HepG2 (cell line): ENCODE results near the gene ZBTB26. TPM values are rescaled to one million over a fixed set of nuclear protein-coding genes. Genes with fewer than 3 reads are reported as not detected.

Experiments used
- NCOA1 ChIP-seq: sonication (generic); formaldehyde crosslinking; IDR thresholded peaks from 2 replicates; pipeline ENCODE4 v1.9.0; 2021; ENCODE audit warnings: missing genetic modification reagents
- NFYC ChIP-seq: IDR thresholded peaks from 2 replicates; pipeline ENCODE4 v1.6.1; 2016; ENCODE audit warnings: missing genetic modification reagents, missing compliant biosample characterization
- SP5 ChIP-seq: IDR thresholded peaks from 2 replicates; pipeline ENCODE4 v1.6.1; 2016; ENCODE audit warnings: low read depth, borderline replicate concordance
- ZNF138 ChIP-seq: sonication (generic); formaldehyde crosslinking; IDR thresholded peaks from 2 replicates; pipeline ENCODE4 v1.5.0; 2020; ENCODE audit warnings: mild to moderate bottlenecking, low read depth, missing genetic modification reagents
- ZNF235 ChIP-seq: sonication (generic); formaldehyde crosslinking; IDR thresholded peaks from 2 replicates; pipeline ENCODE4 v1.8.1; 2023; ENCODE audit warnings: mild to moderate bottlenecking, missing genetic modification reagents, borderline replicate concordance
- ZNF34 ChIP-seq: sonication (generic); formaldehyde crosslinking; IDR thresholded peaks from 2 replicates; pipeline ENCODE4 v1.4.0; 2020; ENCODE audit warnings: mild to moderate bottlenecking, missing genetic modification reagents, borderline replicate concordance
- ZNF343 ChIP-seq: sonication (generic); formaldehyde crosslinking; IDR thresholded peaks from 2 replicates; pipeline ENCODE4 v1.4.0; 2020; ENCODE audit warnings: mild to moderate bottlenecking, missing genetic modification reagents
- ZNF367 ChIP-seq: sonication (generic); formaldehyde crosslinking; IDR thresholded peaks from 2 replicates; pipeline ENCODE4 v1.4.0; 2020; ENCODE audit warnings: missing genetic modification reagents, borderline replicate concordance
- ZNF460 ChIP-seq: sonication (generic); formaldehyde crosslinking; IDR thresholded peaks from 2 replicates; pipeline ENCODE4 v1.5.1; 2020; ENCODE audit warnings: missing genetic modification reagents, mild to moderate bottlenecking, borderline replicate concordance
- ZNF530 ChIP-seq: sonication (generic); formaldehyde crosslinking; IDR thresholded peaks from 2 replicates; pipeline ENCODE4 v1.5.0; 2020; ENCODE audit warnings: low read depth, mild to moderate bottlenecking, missing genetic modification reagents
- ZNF598 ChIP-seq: sonication (generic); formaldehyde crosslinking; IDR thresholded peaks from 2 replicates; pipeline ENCODE4 v1.5.1; 2020; ENCODE audit warnings: mild to moderate bottlenecking, missing genetic modification reagents, borderline replicate concordance
- ZNF644 ChIP-seq: IDR thresholded peaks from 2 replicates; pipeline ENCODE4 v1.6.1; 2016; ENCODE audit warnings: low read depth
- ZNF672 ChIP-seq: sonication (generic); formaldehyde crosslinking; IDR thresholded peaks from 2 replicates; pipeline ENCODE4 v1.8.1; 2022; ENCODE audit warnings: missing genetic modification reagents
- ZNF709 ChIP-seq: sonication (generic); formaldehyde crosslinking; IDR thresholded peaks from 2 replicates; pipeline ENCODE4 v1.5.0; 2020; ENCODE audit warnings: mild to moderate bottlenecking, missing genetic modification reagents
- ZNF746 ChIP-seq: sonication (generic); formaldehyde crosslinking; IDR thresholded peaks from 2 replicates; pipeline ENCODE4 v1.8.0; 2022; ENCODE audit warnings: mild to moderate bottlenecking, missing genetic modification reagents
- ZNF761 ChIP-seq: sonication (generic); formaldehyde crosslinking; conservative IDR thresholded peaks from 2 replicates; pipeline ENCODE4 v1.4.0; 2020; ENCODE audit warnings: mild to moderate bottlenecking, missing genetic modification reagents
- polyA plus RNA-seq, 8 experiments: library from polyadenylated mRNA; depleted of rRNA in 3 of 8; stranded (reverse) in 7 of 8; unstranded in 1 of 8; fragments of >200 nt; fragmentation: Illumina TruSeq in 4 of 8; extraction: Trizol in 4 of 8; gene quantifications; 2 replicates each; pipeline versions ENCODE4 v1.2.1 to v1.2.3, GENCODE V29; 2011 to 2016; ENCODE audit warnings: low read depth in 4 of 8, missing spikeins in 1 of 8, mixed read lengths in 1 of 8; ENCODE audit not compliant: insufficient read depth in 1 of 8
- total RNA-seq, 5 experiments: library from RNA; depleted of rRNA; stranded (reverse); fragments of >200 nt; fragmentation: Illumina TruSeq; extraction: Trizol; gene quantifications; 2 replicates each; pipeline ENCODE4 v1.2.3, GENCODE V29; 2016; ENCODE audit warnings: low read depth in 1 of 5
- TF ChIP-seq, protein P1 (sequence below): sonication (generic); formaldehyde crosslinking; IDR thresholded peaks from 2 replicates; pipeline ENCODE4 v1.4.0; 2020; ENCODE audit warnings: missing genetic modification reagents, mild to moderate bottlenecking, borderline replicate concordance
- TF ChIP-seq, protein P2 (sequence below): sonication (generic); formaldehyde crosslinking; IDR thresholded peaks from 2 replicates; pipeline ENCODE4 v1.5.0; 2020; ENCODE audit warnings: mild to moderate bottlenecking, missing genetic modification reagents, moderate library complexity
- TF ChIP-seq, protein P3 (sequence below): fragments of 450-650 bp; IDR thresholded peaks from 2 replicates; pipeline ENCODE4 v1.6.1; 2016
- TF ChIP-seq, protein P4 (sequence below): IDR thresholded peaks from 2 replicates; pipeline ENCODE4 v1.4.0; 2020; ENCODE audit warnings: mild to moderate bottlenecking, missing genetic modification reagents

Gene ZBTB26
- total and polyA plus RNA-seq, 2 of the 13 experiments (the other 11 are each of a cell fraction or from before 2014, with no cell fraction given), result 4.5 to 8.6 TPM

DNA sequence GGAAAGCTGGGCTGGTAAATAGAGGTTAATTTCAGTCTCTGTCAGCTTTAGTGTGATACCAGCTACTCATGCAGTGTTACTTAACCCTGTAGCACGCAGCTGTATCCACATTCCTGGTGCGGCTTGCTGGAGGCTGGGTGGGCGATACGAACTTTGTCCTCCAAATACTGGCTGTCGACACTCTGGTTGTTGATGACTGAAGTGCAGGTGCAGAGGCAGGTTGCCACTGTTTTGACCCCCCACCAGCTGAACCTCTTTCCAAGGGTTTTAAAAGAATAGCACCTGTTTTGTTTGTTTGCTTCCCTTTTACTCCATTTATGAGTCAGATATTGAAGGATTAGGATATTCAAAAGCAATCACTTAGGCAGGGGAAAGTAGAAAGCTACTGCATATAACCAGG is 5.2 kb upstream of the ZBTB26 start (continued):
- TF ChIP-seq, protein P1, sequence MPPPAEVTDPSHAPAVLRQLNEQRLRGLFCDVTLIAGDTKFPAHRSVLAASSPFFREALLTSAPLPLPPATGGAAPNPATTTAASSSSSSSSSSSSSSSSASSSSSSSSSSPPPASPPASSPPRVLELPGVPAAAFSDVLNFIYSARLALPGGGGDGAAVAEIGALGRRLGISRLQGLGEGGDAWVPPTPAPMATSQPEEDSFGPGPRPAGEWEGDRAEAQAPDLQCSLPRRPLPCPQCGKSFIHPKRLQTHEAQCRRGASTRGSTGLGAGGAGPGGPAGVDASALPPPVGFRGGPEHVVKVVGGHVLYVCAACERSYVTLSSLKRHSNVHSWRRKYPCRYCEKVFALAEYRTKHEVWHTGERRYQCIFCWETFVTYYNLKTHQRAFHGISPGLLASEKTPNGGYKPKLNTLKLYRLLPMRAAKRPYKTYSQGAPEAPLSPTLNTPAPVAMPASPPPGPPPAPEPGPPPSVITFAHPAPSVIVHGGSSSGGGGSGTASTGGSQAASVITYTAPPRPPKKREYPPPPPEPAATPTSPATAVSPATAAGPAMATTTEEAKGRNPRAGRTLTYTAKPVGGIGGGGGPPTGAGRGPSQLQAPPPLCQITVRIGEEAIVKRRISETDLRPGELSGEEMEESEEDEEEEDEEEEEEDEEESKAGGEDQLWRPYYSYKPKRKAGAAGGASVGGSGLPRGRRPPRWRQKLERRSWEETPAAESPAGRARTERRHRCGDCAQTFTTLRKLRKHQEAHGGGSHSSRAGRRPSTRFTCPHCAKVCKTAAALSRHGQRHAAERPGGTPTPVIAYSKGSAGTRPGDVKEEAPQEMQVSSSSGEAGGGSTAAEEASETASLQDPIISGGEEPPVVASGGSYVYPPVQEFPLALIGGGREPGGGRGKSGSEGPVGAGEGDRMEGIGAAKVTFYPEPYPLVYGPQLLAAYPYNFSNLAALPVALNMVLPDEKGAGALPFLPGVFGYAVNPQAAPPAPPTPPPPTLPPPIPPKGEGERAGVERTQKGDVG (CRISPR knock-in tag), result no peak
- TF ChIP-seq ZNF598 (CRISPR knock-in tag) (no peak), ZNF34 (CRISPR knock-in tag) (no peak), ZNF530 (no peak), ZNF761 (CRISPR knock-in tag) (no peak), ZNF343 (CRISPR knock-in tag) (no peak), ZNF672 (CRISPR knock-in tag) (no peak), ZNF138 (CRISPR knock-in tag) (no peak), NFYC (CRISPR knock-in tag) (no peak), ZNF460 (CRISPR knock-in tag) (no peak), ZNF235 (no peak), ZNF367 (CRISPR knock-in tag) (no peak), ZNF746 (CRISPR knock-in tag) (no peak), SP5 (CRISPR knock-in tag) (no peak), ZNF709 (CRISPR knock-in tag) (no peak), ZNF644 (CRISPR knock-in tag) (peak; percentile 60; the same call in 1 of the 2 replicates), NCOA1 (CRISPR knock-in tag) (no peak)
- TF ChIP-seq, protein P2, sequence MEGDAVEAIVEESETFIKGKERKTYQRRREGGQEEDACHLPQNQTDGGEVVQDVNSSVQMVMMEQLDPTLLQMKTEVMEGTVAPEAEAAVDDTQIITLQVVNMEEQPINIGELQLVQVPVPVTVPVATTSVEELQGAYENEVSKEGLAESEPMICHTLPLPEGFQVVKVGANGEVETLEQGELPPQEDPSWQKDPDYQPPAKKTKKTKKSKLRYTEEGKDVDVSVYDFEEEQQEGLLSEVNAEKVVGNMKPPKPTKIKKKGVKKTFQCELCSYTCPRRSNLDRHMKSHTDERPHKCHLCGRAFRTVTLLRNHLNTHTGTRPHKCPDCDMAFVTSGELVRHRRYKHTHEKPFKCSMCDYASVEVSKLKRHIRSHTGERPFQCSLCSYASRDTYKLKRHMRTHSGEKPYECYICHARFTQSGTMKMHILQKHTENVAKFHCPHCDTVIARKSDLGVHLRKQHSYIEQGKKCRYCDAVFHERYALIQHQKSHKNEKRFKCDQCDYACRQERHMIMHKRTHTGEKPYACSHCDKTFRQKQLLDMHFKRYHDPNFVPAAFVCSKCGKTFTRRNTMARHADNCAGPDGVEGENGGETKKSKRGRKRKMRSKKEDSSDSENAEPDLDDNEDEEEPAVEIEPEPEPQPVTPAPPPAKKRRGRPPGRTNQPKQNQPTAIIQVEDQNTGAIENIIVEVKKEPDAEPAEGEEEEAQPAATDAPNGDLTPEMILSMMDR (CRISPR knock-in tag), result no peak
- TF ChIP-seq, protein P3, sequence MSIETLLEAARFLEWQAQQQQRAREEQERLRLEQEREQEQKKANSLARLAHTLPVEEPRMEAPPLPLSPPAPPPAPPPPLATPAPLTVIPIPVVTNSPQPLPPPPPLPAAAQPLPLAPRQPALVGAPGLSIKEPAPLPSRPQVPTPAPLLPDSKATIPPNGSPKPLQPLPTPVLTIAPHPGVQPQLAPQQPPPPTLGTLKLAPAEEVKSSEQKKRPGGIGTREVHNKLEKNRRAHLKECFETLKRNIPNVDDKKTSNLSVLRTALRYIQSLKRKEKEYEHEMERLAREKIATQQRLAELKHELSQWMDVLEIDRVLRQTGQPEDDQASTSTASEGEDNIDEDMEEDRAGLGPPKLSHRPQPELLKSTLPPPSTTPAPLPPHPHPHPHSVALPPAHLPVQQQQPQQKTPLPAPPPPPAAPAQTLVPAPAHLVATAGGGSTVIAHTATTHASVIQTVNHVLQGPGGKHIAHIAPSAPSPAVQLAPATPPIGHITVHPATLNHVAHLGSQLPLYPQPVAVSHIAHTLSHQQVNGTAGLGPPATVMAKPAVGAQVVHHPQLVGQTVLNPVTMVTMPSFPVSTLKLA, result peak; percentile 57
- TF ChIP-seq, protein P4, sequence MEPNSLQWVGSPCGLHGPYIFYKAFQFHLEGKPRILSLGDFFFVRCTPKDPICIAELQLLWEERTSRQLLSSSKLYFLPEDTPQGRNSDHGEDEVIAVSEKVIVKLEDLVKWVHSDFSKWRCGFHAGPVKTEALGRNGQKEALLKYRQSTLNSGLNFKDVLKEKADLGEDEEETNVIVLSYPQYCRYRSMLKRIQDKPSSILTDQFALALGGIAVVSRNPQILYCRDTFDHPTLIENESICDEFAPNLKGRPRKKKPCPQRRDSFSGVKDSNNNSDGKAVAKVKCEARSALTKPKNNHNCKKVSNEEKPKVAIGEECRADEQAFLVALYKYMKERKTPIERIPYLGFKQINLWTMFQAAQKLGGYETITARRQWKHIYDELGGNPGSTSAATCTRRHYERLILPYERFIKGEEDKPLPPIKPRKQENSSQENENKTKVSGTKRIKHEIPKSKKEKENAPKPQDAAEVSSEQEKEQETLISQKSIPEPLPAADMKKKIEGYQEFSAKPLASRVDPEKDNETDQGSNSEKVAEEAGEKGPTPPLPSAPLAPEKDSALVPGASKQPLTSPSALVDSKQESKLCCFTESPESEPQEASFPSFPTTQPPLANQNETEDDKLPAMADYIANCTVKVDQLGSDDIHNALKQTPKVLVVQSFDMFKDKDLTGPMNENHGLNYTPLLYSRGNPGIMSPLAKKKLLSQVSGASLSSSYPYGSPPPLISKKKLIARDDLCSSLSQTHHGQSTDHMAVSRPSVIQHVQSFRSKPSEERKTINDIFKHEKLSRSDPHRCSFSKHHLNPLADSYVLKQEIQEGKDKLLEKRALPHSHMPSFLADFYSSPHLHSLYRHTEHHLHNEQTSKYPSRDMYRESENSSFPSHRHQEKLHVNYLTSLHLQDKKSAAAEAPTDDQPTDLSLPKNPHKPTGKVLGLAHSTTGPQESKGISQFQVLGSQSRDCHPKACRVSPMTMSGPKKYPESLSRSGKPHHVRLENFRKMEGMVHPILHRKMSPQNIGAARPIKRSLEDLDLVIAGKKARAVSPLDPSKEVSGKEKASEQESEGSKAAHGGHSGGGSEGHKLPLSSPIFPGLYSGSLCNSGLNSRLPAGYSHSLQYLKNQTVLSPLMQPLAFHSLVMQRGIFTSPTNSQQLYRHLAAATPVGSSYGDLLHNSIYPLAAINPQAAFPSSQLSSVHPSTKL (CRISPR knock-in tag), result peak; percentile 87
